Measurements from ENCODE around the gene KRT33B.

- TF ChIP-seq, protein P1, sequence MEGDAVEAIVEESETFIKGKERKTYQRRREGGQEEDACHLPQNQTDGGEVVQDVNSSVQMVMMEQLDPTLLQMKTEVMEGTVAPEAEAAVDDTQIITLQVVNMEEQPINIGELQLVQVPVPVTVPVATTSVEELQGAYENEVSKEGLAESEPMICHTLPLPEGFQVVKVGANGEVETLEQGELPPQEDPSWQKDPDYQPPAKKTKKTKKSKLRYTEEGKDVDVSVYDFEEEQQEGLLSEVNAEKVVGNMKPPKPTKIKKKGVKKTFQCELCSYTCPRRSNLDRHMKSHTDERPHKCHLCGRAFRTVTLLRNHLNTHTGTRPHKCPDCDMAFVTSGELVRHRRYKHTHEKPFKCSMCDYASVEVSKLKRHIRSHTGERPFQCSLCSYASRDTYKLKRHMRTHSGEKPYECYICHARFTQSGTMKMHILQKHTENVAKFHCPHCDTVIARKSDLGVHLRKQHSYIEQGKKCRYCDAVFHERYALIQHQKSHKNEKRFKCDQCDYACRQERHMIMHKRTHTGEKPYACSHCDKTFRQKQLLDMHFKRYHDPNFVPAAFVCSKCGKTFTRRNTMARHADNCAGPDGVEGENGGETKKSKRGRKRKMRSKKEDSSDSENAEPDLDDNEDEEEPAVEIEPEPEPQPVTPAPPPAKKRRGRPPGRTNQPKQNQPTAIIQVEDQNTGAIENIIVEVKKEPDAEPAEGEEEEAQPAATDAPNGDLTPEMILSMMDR (IDR thresholded peaks at IDR 0.05) = no peak
- TF ChIP-seq EP300 (IDR thresholded peaks at IDR 0.05) (no peak), POLR2AphosphoS5 (IDR thresholded peaks at IDR 0.05) (no peak)
Observed at GRCh38 chr17:41411072-41411840, 41.6 kb upstream of the KRT33B start.

Data from sigmoid colon (tissue), 4 donors.